COLO829 (cell line): ENCODE results near the gene NLRP7.
"Not testable (repeated sequence)": the region's sequence is repeated elsewhere in the genome, so short reads cannot be mapped to it uniquely, and the experiment has no call there.

Source experiments
- DNase-seq: peaks from one replicate; pipeline ENCODE4 v3.0.0; 2012; ENCODE audit warnings: low spot score

Gene NLRP7

GRCh38 chr19:54947381-54947780 is at the start of gene NLRP7:
Gene NLRP7 (minus strand): TSS chr19:54947530.
- no peak for DNase-seq

- no peak for DNase-seq
Measured at GRCh38 chr19:54995561-54995960, 48.2 kb upstream of the NLRP7 start.

- DNase-seq, result not testable (repeated sequence)
Measured at GRCh38 chr19:54989531-54989930, 42.2 kb upstream of the NLRP7 start.

GRCh38 chr19:54982562-54982961 is 35.2 kb upstream of the NLRP7 start:
- not testable (repeated sequence) for DNase-seq

GRCh38 chr19:54973229-54974090 is 26.1 kb upstream of the NLRP7 start:
- not testable (repeated sequence) for DNase-seq

GRCh38 chr19:54971446-54971845 is 24.1 kb upstream of the NLRP7 start:
- DNase-seq, result not testable (repeated sequence)

GRCh38 chr19:54969647-54970046 is 22.3 kb upstream of the NLRP7 start:
- no peak for DNase-seq

GRCh38 chr19:54967611-54968010 is 20.3 kb upstream of the NLRP7 start:
- DNase-seq, result no peak

GRCh38 chr19:54965055-54965454 is 17.7 kb upstream of the NLRP7 start:
- not testable (repeated sequence) for DNase-seq

- DNase-seq, result no peak
Measured at GRCh38 chr19:54959840-54960239, 12.5 kb upstream of the NLRP7 start.

- DNase-seq, result no peak
Measured at GRCh38 chr19:54955376-54955775, 8.0 kb upstream of the NLRP7 start.

- not testable (repeated sequence) for DNase-seq
Measured at GRCh38 chr19:54953345-54953713, 6.0 kb upstream of the NLRP7 start.

GRCh38 chr19:54952591-54953344 is 5.4 kb upstream of the NLRP7 start:
- no peak for DNase-seq

- not testable (repeated sequence) for DNase-seq
Measured at GRCh38 chr19:54950580-54950979, 3.2 kb upstream of the NLRP7 start.

GRCh38 chr19:54949412-54949811 is 2.1 kb upstream of the NLRP7 start:
- no peak for DNase-seq

- DNase-seq, result not testable (repeated sequence)
Measured at GRCh38 chr19:54943772-54944361, 3.5 kb downstream of the NLRP7 start.

GRCh38 chr19:54939538-54939937 is 7.8 kb downstream of the NLRP7 start:
- DNase-seq, result not testable (repeated sequence)

- DNase-seq, result no peak
Measured at GRCh38 chr19:54938906-54939305, 8.4 kb downstream of the NLRP7 start.

GRCh38 chr19:54937926-54938325 is 9.4 kb downstream of the NLRP7 start:
- no peak for DNase-seq

- DNase-seq, result no peak
Measured at GRCh38 chr19:54928299-54928698, 19.0 kb downstream of the NLRP7 start.

GRCh38 chr19:54923276-54923675 is 24.1 kb downstream of the NLRP7 start:
- DNase-seq, result no peak

- DNase-seq, result no peak
Measured at GRCh38 chr19:54921082-54921481, 26.2 kb downstream of the NLRP7 start.
